Measurements from ENCODE around the gene MAPRE2.

MAPRE2 gene

GRCh38 chr18:35045806-35046205, 4.6 kb downstream of the MAPRE2 start:
- peaks cover 5% of the 10 kb centered on the region for H3K9me3 Mint-ChIP-seq
- H3K27me3 Mint-ChIP-seq (ENCODE audit: low read depth) = no peaks in the 10 kb centered on the region
- H3K36me3 Mint-ChIP-seq (ENCODE audit: low read depth) = peaks cover 7% of the 10 kb centered on the region
- H3K4me1 Mint-ChIP-seq (ENCODE audit: low read depth) = peaks cover 84% of the 10 kb centered on the region
- H3K4me3 Mint-ChIP-seq = peak overlapping the region; percentile 45
- peak overlapping the region; percentile 43 for H3K27ac Mint-ChIP-seq

- Mint-ChIP-seq H3K27ac (no peak overlapping the region), H3K36me3 (ENCODE audit: low read depth) (peaks cover 7% of the 10 kb centered on the region), H3K4me3 (no peak overlapping the region), H3K4me1 (ENCODE audit: low read depth) (peaks cover 75% of the 10 kb centered on the region), H3K27me3 (ENCODE audit: low read depth) (no peaks in the 10 kb centered on the region), H3K9me3 (peaks cover 5% of the 10 kb centered on the region)
Observed at GRCh38 chr18:35047697-35048292, 6.6 kb downstream of the MAPRE2 start.

DNA sequence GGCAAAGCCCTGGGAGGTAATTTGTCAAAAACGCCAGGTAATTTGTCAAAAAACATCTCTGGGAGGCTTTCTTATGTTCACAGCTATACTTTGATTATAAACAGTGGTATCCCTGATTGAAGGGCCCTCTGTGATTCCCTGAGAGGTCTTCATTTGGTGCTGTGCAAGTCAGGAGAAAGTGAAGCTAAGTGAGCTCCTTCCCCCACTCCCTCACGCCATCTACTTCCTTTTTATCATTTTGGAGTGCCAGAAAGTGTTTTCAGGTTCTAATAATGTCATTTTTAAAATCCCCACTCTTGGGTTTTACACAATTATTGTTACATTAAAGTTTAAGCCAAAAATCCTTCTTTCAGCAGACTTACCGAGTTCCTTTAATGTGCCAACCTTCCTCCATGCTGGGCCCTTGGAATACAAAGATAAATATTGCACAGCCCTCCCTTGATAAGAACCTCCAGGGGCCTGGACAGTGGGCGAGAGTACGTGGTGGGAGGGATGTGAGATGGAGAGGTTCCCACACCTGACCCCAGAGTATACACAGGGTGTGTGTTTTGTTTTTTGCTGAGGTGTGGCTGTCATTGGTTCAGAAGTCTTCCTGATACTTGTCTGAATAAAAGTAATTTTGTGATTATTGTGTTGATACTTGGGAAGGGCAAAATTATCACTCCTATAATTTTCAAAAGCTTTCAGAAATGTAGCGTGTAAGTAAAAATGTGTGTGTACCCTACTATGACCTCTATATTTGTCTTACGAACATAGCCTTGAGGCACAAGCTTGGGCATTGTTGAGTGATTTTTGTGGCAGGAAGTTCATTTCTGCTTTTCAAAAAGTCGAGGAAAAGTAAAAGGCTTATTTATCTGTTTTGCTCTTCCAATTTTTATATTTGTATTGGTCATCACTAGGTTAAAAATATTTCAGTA, 8.2 kb downstream of the MAPRE2 start:
- Mint-ChIP-seq H3K36me3 (ENCODE audit: low read depth) (peaks cover 9% of the 10 kb centered on the region), H3K27me3 (ENCODE audit: low read depth) (no peaks in the 10 kb centered on the region), H3K9me3 (peaks cover 5% of the 10 kb centered on the region), H3K27ac (peak overlapping the region; percentile 76), H3K4me1 (ENCODE audit: low read depth) (peaks cover 61% of the 10 kb centered on the region), H3K4me3 (peak overlapping the region; percentile 41)

DNA sequence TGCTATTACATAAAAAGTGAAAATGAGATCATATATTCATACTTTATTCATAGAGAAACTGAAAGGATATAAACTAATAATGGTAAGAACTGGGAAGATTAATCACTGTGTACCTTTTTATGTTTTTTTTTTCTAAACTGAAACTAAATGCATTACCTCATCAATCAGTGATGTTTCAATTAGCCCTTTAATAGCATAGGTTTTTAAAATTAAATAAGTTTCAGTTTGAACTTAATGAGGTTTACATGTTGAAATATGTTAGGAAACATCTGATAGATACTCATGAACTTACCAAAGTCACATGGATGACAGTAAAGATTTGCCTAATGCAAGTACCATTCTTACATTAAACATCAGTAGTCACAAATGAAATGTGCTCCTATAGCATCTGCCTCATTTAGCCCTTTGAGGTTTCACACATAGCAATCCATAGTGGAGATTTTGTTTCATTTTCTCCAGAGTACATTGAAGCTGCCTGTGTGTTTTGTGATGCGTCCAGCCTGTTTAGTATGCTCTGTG, 8.9 kb downstream of the MAPRE2 start:
- Mint-ChIP-seq H3K36me3 (ENCODE audit: low read depth) (peaks cover 10% of the 10 kb centered on the region), H3K27me3 (ENCODE audit: low read depth) (no peaks in the 10 kb centered on the region), H3K9me3 (peaks cover 5% of the 10 kb centered on the region), H3K4me3 (peak overlapping the region; percentile 41), H3K4me1 (ENCODE audit: low read depth) (peaks cover 54% of the 10 kb centered on the region), H3K27ac (peak overlapping the region; percentile 76)

GRCh38 chr18:35050705-35051195, 9.5 kb downstream of the MAPRE2 start:
- H3K27me3 Mint-ChIP-seq (ENCODE audit: low read depth) = no peaks in the 10 kb centered on the region
- no peak overlapping the region for H3K27ac Mint-ChIP-seq
- peaks cover 5% of the 10 kb centered on the region for H3K9me3 Mint-ChIP-seq
- peaks cover 47% of the 10 kb centered on the region for H3K4me1 Mint-ChIP-seq (ENCODE audit: low read depth)
- peaks cover 12% of the 10 kb centered on the region for H3K36me3 Mint-ChIP-seq (ENCODE audit: low read depth)
- H3K4me3 Mint-ChIP-seq = no peak overlapping the region

GRCh38 chr18:35051641-35052377, 10.6 kb downstream of the MAPRE2 start:
- no peak overlapping the region for H3K4me3 Mint-ChIP-seq

DNA sequence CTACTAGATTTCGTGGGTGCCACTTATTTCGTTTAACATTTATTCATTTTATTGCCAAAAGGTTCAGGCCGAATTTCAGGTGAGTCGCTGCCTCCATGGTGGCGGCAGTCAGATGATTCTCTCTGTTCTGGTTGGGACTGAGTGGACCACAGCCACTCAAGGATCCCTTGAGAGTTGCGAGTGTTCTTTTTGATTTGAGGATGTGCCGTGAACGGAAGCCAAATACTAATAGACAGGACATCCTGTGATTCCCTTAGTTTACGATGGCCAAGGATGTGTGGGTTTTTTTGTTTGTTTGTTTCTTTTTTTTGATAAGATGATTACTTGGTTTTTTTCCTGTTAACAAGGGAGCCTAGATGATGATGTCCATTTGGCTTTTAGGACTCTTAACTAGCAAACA, 13.2 kb downstream of the MAPRE2 start:
- no peaks in the 10 kb centered on the region for H3K9me3 Mint-ChIP-seq
- peaks cover 6% of the 10 kb centered on the region for H3K36me3 Mint-ChIP-seq (ENCODE audit: low read depth)
- H3K4me1 Mint-ChIP-seq (ENCODE audit: low read depth) = peaks cover 22% of the 10 kb centered on the region
- no peaks in the 10 kb centered on the region for H3K27me3 Mint-ChIP-seq (ENCODE audit: low read depth)
- no peak overlapping the region for H3K27ac Mint-ChIP-seq
- H3K4me3 Mint-ChIP-seq = no peak overlapping the region

More at GRCh38 chr18:35051641-35052377, 10.6 kb downstream of the MAPRE2 start:
- Mint-ChIP-seq H3K27me3 (ENCODE audit: low read depth) (no peaks in the 10 kb centered on the region), H3K9me3 (peaks cover 5% of the 10 kb centered on the region), H3K36me3 (ENCODE audit: low read depth) (peaks cover 12% of the 10 kb centered on the region), H3K4me1 (ENCODE audit: low read depth) (peaks cover 38% of the 10 kb centered on the region), H3K27ac (no peak overlapping the region)

- Mint-ChIP-seq H3K27me3 (ENCODE audit: low read depth) (no peaks in the 10 kb centered on the region), H3K4me3 (no peak overlapping the region), H3K36me3 (ENCODE audit: low read depth) (peaks cover 6% of the 10 kb centered on the region), H3K9me3 (no peaks in the 10 kb centered on the region), H3K4me1 (ENCODE audit: low read depth) (peaks cover 17% of the 10 kb centered on the region), H3K27ac (no peak overlapping the region)
Observed at GRCh38 chr18:35055105-35055504, 13.9 kb downstream of the MAPRE2 start.

GRCh38 chr18:35055726-35056125, 14.5 kb downstream of the MAPRE2 start:
- Mint-ChIP-seq H3K27me3 (ENCODE audit: low read depth) (no peaks in the 10 kb centered on the region), H3K27ac (no peak overlapping the region), H3K36me3 (ENCODE audit: low read depth) (peaks cover 6% of the 10 kb centered on the region), H3K9me3 (no peaks in the 10 kb centered on the region), H3K4me1 (ENCODE audit: low read depth) (peaks cover 11% of the 10 kb centered on the region), H3K4me3 (no peak overlapping the region)

- H3K9me3 Mint-ChIP-seq = no peaks in the 10 kb centered on the region
- H3K4me1 Mint-ChIP-seq (ENCODE audit: low read depth) = peaks cover 6% of the 10 kb centered on the region
- H3K27me3 Mint-ChIP-seq (ENCODE audit: low read depth) = no peaks in the 10 kb centered on the region
- H3K27ac Mint-ChIP-seq = no peak overlapping the region
- H3K36me3 Mint-ChIP-seq (ENCODE audit: low read depth) = peaks cover 4% of the 10 kb centered on the region
- no peak overlapping the region for H3K4me3 Mint-ChIP-seq
Observed at GRCh38 chr18:35059280-35059927, 18.2 kb downstream of the MAPRE2 start.

DNA sequence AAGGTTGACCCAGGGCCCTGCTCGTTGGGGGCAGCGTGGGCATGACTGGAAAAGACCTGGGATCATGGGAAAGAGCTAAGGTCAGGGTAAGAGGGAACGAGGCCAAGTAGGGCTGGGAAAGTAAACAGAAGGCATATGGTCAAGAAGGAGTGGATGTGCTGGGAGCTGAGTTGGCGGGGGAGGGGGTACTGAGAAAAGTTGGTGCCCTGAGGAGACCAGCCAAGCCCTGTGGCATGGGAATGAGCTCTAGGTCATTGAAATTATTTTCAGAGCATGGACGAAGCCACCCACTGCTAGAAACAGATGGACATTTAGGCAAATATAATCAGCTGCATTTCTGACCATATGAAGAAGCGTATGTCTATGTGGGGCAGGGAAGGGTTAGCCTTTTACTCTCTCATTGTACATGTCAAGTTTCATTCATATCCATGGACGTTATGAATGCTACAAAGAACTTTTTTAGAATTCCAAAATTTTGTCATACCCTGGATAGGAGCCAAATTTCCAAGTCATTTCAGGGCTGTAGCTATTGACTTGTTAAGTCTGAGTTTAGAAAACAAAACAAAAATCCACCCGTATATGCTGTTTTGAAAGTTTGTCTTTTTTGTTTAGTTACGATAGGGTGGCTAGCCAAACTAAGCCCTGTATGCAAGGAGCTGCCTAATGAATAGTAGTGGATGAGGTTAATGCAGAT, 19.1 kb downstream of the MAPRE2 start:
- no peak overlapping the region for H3K27ac Mint-ChIP-seq

DNA sequence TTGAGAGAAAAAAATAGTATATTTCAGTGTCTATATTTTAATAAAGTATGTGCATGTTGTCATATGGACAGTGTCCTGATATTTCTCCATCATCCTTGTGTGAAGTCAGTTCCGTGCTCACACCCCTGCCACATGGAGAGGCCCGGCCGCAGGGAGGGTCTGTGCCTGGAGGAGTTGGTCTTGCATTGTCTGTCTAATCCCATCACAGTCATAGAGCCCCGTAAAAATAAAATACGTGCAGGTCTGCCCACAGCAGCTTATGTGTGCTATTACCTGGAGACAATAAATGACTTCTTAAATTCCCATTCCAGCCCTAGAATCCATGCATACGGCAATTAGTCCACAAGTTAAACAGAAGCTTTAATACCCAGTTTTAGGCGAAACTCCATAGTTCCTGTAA, 20.1 kb downstream of the MAPRE2 start:
- no peak overlapping the region for H3K27ac Mint-ChIP-seq
- peaks cover 1% of the 10 kb centered on the region for H3K36me3 Mint-ChIP-seq (ENCODE audit: low read depth)
- no peak overlapping the region for H3K4me3 Mint-ChIP-seq
- no peaks in the 10 kb centered on the region for H3K9me3 Mint-ChIP-seq
- H3K4me1 Mint-ChIP-seq (ENCODE audit: low read depth) = peaks cover 6% of the 10 kb centered on the region
- no peaks in the 10 kb centered on the region for H3K27me3 Mint-ChIP-seq (ENCODE audit: low read depth)

More for the DNA sequence above, 19.1 kb downstream of the MAPRE2 start:
- Mint-ChIP-seq H3K4me1 (ENCODE audit: low read depth) (peaks cover 6% of the 10 kb centered on the region), H3K36me3 (ENCODE audit: low read depth) (peaks cover 2% of the 10 kb centered on the region), H3K27me3 (ENCODE audit: low read depth) (no peaks in the 10 kb centered on the region), H3K4me3 (no peak overlapping the region), H3K9me3 (no peaks in the 10 kb centered on the region)

GRCh38 chr18:35061804-35062203, 20.6 kb downstream of the MAPRE2 start:
- Mint-ChIP-seq H3K4me1 (ENCODE audit: low read depth) (peaks cover 6% of the 10 kb centered on the region), H3K9me3 (no peaks in the 10 kb centered on the region), H3K4me3 (no peak overlapping the region), H3K27me3 (ENCODE audit: low read depth) (no peaks in the 10 kb centered on the region), H3K36me3 (ENCODE audit: low read depth) (peaks cover 1% of the 10 kb centered on the region), H3K27ac (no peak overlapping the region)

Data from T-helper 1 cell treated with Interleukin-12 subunit alpha and Interleukin-12 subunit beta and Interleukin-4 antibody, amounts not matched to agents 30 μg/mL and 1 μg/mL, for 36 hours (primary cell).